Measurements from ENCODE around the gene DZIP1.
"Not testable (repeated sequence)": the region's sequence is repeated elsewhere in the genome, so short reads cannot be mapped to it uniquely, and the experiment has no call there.

DZIP1 gene

GRCh38 chr13:95604556-95604915 is 40.0 kb downstream of the DZIP1 start:
- DNase-seq, result no peak

- DNase-seq, result peak in 11 of 56 donors; percentile 3 to 48 (median 13)
These were observed 40.5 kb downstream of the DZIP1 start for GRCh38 chr13:95603887-95604555.

- no peak for DNase-seq
These were observed 42.6 kb downstream of the DZIP1 start for GRCh38 chr13:95601906-95602305.

- no peak for DNase-seq
These were observed 43.3 kb downstream of the DZIP1 start for GRCh38 chr13:95601216-95601615.

- no peak for DNase-seq
These were observed 47.8 kb downstream of the DZIP1 start for GRCh38 chr13:95596701-95597100.

GRCh38 chr13:95593462-95593861 is 51.0 kb downstream of the DZIP1 start:
- no peak for DNase-seq

- no peak for DNase-seq
These were observed 55.8 kb downstream of the DZIP1 start for GRCh38 chr13:95588721-95589120.

GRCh38 chr13:95588134-95588533 is 56.4 kb downstream of the DZIP1 start:
- no peak for DNase-seq

GRCh38 chr13:95585867-95586266 is 58.6 kb downstream of the DZIP1 start:
- DNase-seq, result no peak

GRCh38 chr13:95579303-95579702 is 65.2 kb downstream of the DZIP1 start:
- no peak for DNase-seq

- no peak for DNase-seq
These were observed 71.3 kb downstream of the DZIP1 start for GRCh38 chr13:95573221-95573620.

GRCh38 chr13:95571941-95572340 is 72.6 kb downstream of the DZIP1 start:
- DNase-seq, result no peak

GRCh38 chr13:95570016-95570415 is 74.5 kb downstream of the DZIP1 start:
- DNase-seq, result no peak

- no peak for DNase-seq
These were observed 76.4 kb downstream of the DZIP1 start for GRCh38 chr13:95568131-95568530.

- DNase-seq, result not testable (repeated sequence)
These were observed 78.7 kb downstream of the DZIP1 start for GRCh38 chr13:95565758-95566157.

- DNase-seq, result no peak
These were observed 79.7 kb downstream of the DZIP1 start for GRCh38 chr13:95564733-95565291.

- no peak for DNase-seq
These were observed 80.4 kb downstream of the DZIP1 start for GRCh38 chr13:95564091-95564490.

GRCh38 chr13:95560387-95560786 is 84.1 kb downstream of the DZIP1 start:
- no peak for DNase-seq

GRCh38 chr13:95559100-95559499 is 85.4 kb downstream of the DZIP1 start:
- DNase-seq, result no peak

GRCh38 chr13:95557013-95557412 is 87.5 kb downstream of the DZIP1 start:
- DNase-seq, result no peak

GRCh38 chr13:95553581-95554385 is 90.7 kb downstream of the DZIP1 start:
- peak in 3 of 56 donors; percentile 3 to 14 (median 6) for DNase-seq
